Keratinocyte (primary cell): Measurements from ENCODE around the gene MYL4. TPM values are rescaled to one million over a fixed set of nuclear protein-coding genes. Genes with fewer than 3 reads are reported as not detected.

Experiments
- DNase-seq: peaks from one replicate; pipeline ENCODE4 v3.0.0-alpha.2; 2011; ENCODE audit warnings: low read depth, missing footprints, low spot score
- FAIRE-seq: peaks from 2 replicates; lab custom pipeline; 2011; peaks lifted over from hg19 to GRCh38; lab: Jason Lieb, UNC
- H2AFZ ChIP-seq: 2 replicates; pipeline ENCODE4 v1.6.0; 2012; ENCODE audit warnings: low read length, control low read depth, inconsistent platforms; ENCODE audit not compliant: control insufficient read depth
- H3K27ac ChIP-seq: 2 replicates; pipeline ENCODE4 v1.5.1; 2011; ENCODE audit warnings: low read length; ENCODE audit not compliant: control insufficient read depth, insufficient read depth
- H3K27me3 ChIP-seq: 3 replicates; pipeline ENCODE4 v1.6.0; 2011; ENCODE audit warnings: low read length; ENCODE audit not compliant: control insufficient read depth, insufficient read depth; ENCODE audit errors: extremely low read depth
- H3K36me3 ChIP-seq, 2 experiments: 2 replicates in 1 of 2; 3 replicates in 1 of 2; pipeline ENCODE4 v1.5.1; 2011; ENCODE audit warnings: low read length in 2 of 2, mild to moderate bottlenecking in 1 of 2; ENCODE audit not compliant: control insufficient read depth in 2 of 2, insufficient read depth in 2 of 2; ENCODE audit errors: extremely low read depth in 1 of 2
- H3K4me1 ChIP-seq: 3 replicates; pipeline ENCODE4 v1.5.1; 2011; ENCODE audit warnings: low read length; ENCODE audit not compliant: control insufficient read depth, insufficient read depth; ENCODE audit errors: extremely low read depth
- H3K4me2 ChIP-seq: 3 replicates; pipeline ENCODE4 v1.6.0; 2011; ENCODE audit warnings: low read depth, low read length; ENCODE audit not compliant: control insufficient read depth, insufficient read depth; ENCODE audit errors: extremely low read depth
- H3K4me3 ChIP-seq, 3 experiments: fragments of 200-600 bp in 1 of 3; sonication (generic) in 1 of 3; 2 replicates in 2 of 3; 3 replicates in 1 of 3; pipeline ENCODE4 v1.5.1; 2011 to 2016; ENCODE audit warnings: low read length in 3 of 3, mild to moderate bottlenecking in 3 of 3, control low read depth in 2 of 3, inconsistent platforms in 1 of 3, low read depth in 1 of 3, mixed read lengths in 1 of 3, mixed run types in 1 of 3, moderate library complexity in 1 of 3; ENCODE audit not compliant: control insufficient read depth in 2 of 3, insufficient read depth in 2 of 3; ENCODE audit errors: extremely low read depth in 1 of 3
- H3K79me2 ChIP-seq: 2 replicates; pipeline ENCODE4 v1.6.0; 2012; ENCODE audit warnings: low read length; ENCODE audit not compliant: control insufficient read depth, insufficient read depth
- H3K9ac ChIP-seq: 3 replicates; pipeline ENCODE4 v1.6.0; 2011; ENCODE audit warnings: low read length; ENCODE audit not compliant: control insufficient read depth, insufficient read depth; ENCODE audit errors: extremely low read depth
- H3K9me1 ChIP-seq: 3 replicates; pipeline ENCODE4 v1.6.0; 2011; ENCODE audit warnings: low read length; ENCODE audit not compliant: control insufficient read depth, insufficient read depth; ENCODE audit errors: extremely low read depth
- H3K9me3 ChIP-seq: 2 replicates; pipeline ENCODE4 v1.5.1; 2012; ENCODE audit warnings: low read depth, low read length; ENCODE audit not compliant: control insufficient read depth
- H4K20me1 ChIP-seq: 3 replicates; pipeline ENCODE4 v1.6.0; 2011; ENCODE audit warnings: low read length; ENCODE audit not compliant: control insufficient read depth, insufficient read depth; ENCODE audit errors: extremely low read depth
- EZH2 ChIP-seq: IDR thresholded peaks from one replicate; pipeline ENCODE4 v1.6.1; 2012; ENCODE audit warnings: inconsistent platforms, mild to moderate bottlenecking, low read length, moderate library complexity
- dilution Hi-C: fragments of 300-500 bp; cut with MboI; formaldehyde crosslinking; loops from one replicate; pipeline ENCODE4 v1.7.0; 2020; ENCODE audit warnings: low sequenced_read_pairs; ENCODE audit not compliant: extremely low pct_ligation_motif_present
- polyA plus RNA-seq, 5 experiments: library from polyadenylated mRNA; depleted of rRNA in 3 of 5; stranded (reverse) in 3 of 5; stranded (forward) in 1 of 5; unstranded in 1 of 5; fragments of >200 nt; gene quantifications; 1 replicate in 1 of 5; 2 replicates in 3 of 5; 3 replicates in 1 of 5; pipeline versions ENCODE4 v1.2.1 to v1.2.3, GENCODE V29; 2011 to 2012; ENCODE audit warnings: missing spikeins in 2 of 5, low read depth in 1 of 5, low replicate concordance in 1 of 5
- TF ChIP-seq, protein P1 (sequence below), 3 experiments: IDR thresholded peaks in 1 of 3; conservative IDR thresholded peaks in 1 of 3; optimal IDR thresholded peaks in 1 of 3; 2 replicates in 2 of 3; 3 replicates in 1 of 3; pipeline versions ENCODE3 to v1.5.1; 2011; ENCODE audit warnings: low read length in 3 of 3, mild to moderate bottlenecking in 3 of 3, moderate library complexity in 2 of 3, control low read depth in 1 of 3, inconsistent platforms in 1 of 3; ENCODE audit not compliant: insufficient read depth in 2 of 3; ENCODE audit errors: extremely low read depth in 1 of 3

Gene MYL4
- polyA plus RNA-seq, 1 donor (not counting 4 experiments of a cell fraction or from before 2014, with no cell fraction given) = not detected

DNA sequence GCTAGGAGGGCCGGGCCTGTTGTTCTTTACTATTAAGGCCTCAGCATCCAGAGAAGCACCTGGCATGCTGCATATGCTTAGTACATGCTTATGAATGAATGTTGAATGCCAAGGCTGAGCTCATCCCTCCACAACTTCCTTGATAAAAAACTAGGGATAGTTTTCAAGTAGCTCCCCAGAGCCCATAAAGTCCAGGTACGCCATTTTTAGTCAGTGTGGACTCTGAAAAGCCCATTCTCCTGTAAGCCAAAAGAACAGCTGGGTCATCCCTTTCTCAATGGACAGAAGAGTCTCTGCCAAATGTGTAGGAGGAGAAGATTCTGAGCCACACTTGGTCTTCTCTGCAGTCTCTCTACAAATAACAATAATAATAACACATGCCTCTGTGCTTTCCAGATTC, 35.5 kb downstream of the MYL4 start:
- Histone ChIP-seq H3K27me3 (peaks cover 3% of the 10 kb centered on the region), H3K4me1 (peaks cover 11% of the 10 kb centered on the region), H3K36me3 (no peaks in the 10 kb centered on the region), H3K9me3 (no peaks in the 10 kb centered on the region), H3K9ac (no peak overlapping the region), H3K27ac (no peak overlapping the region), H2AFZ (no peak overlapping the region), H3K4me3 (no peak overlapping the region), H3K9me1 (no peaks in the 10 kb centered on the region), H4K20me1 (no peaks in the 10 kb centered on the region), H3K4me2 (no peak overlapping the region), H3K79me2 (no peaks in the 10 kb centered on the region)
- FAIRE-seq (no peak), DNase-seq (no peak)
- dilution Hi-C loops = no loop called here
- TF ChIP-seq, protein P1, sequence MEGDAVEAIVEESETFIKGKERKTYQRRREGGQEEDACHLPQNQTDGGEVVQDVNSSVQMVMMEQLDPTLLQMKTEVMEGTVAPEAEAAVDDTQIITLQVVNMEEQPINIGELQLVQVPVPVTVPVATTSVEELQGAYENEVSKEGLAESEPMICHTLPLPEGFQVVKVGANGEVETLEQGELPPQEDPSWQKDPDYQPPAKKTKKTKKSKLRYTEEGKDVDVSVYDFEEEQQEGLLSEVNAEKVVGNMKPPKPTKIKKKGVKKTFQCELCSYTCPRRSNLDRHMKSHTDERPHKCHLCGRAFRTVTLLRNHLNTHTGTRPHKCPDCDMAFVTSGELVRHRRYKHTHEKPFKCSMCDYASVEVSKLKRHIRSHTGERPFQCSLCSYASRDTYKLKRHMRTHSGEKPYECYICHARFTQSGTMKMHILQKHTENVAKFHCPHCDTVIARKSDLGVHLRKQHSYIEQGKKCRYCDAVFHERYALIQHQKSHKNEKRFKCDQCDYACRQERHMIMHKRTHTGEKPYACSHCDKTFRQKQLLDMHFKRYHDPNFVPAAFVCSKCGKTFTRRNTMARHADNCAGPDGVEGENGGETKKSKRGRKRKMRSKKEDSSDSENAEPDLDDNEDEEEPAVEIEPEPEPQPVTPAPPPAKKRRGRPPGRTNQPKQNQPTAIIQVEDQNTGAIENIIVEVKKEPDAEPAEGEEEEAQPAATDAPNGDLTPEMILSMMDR (optimal IDR thresholded peaks at IDR 0.05 in 1 of 3, IDR thresholded peaks at IDR 0.05 in 1 of 3, conservative IDR thresholded peaks at IDR 0.05 in 1 of 3; ENCODE audit: extremely low read depth in 1 of 3, insufficient read depth in 2 of 3, low read length in 3 of 3) = no peak
- TF ChIP-seq EZH2 = no peak

DNA sequence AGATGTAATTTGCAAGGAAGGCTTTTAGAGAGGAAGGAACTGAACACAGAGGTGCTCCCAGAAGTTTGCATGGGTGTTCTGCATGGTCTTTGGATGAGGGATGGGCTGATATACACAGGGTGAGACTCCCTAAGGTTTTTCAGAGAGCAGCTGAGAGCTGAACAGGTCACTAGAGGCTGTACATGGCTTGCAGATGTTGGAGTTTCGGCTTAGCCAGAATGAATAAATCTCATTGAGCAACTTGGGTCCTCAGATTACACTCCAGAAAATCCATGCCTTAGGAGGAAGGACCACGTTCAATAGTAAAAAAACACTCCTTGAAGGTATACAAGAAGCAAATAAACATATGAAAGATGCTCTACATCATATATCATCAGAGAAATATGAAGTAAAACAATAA, 37.0 kb downstream of the MYL4 start:
- Histone ChIP-seq H2AFZ (no peak overlapping the region), H3K27ac (no peak overlapping the region), H3K4me1 (no peaks in the 10 kb centered on the region), H3K27me3 (peaks cover 3% of the 10 kb centered on the region), H3K79me2 (no peaks in the 10 kb centered on the region), H3K4me2 (no peak overlapping the region), H3K9me1 (no peaks in the 10 kb centered on the region), H3K4me3 (no peak overlapping the region), H3K9me3 (no peaks in the 10 kb centered on the region), H3K9ac (no peak overlapping the region), H3K36me3 (no peaks in the 10 kb centered on the region), H4K20me1 (no peaks in the 10 kb centered on the region)
- DNase-seq = no peak
- no peak for TF ChIP-seq EZH2
- TF ChIP-seq, protein P1 (optimal IDR thresholded peaks at IDR 0.05 in 1 of 3, IDR thresholded peaks at IDR 0.05 in 1 of 3, conservative IDR thresholded peaks at IDR 0.05 in 1 of 3; ENCODE audit: extremely low read depth in 1 of 3, insufficient read depth in 2 of 3, low read length in 3 of 3) = no peak
- dilution Hi-C loops = no loop called here
- FAIRE-seq = no peak
